ENCODE results near the gene PCGF3. TPM values are rescaled to one million over a fixed set of nuclear protein-coding genes. Genes with fewer than 3 reads are reported as not detected.

Gene PCGF3
- total and polyA plus RNA-seq, 2 donors from 2014 or later: 21.7 to 59.6 TPM

GRCh38 chr4:687971-688853, 17.4 kb upstream of the PCGF3 start:
- H3K27ac ChIP-seq (ENCODE audit: low read depth in 2 of 2, low read length in 2 of 2): peak overlapping the region in 1 of 2 donors; percentile 53
- peak overlapping the region in 1 of 3 donors; percentile 51 for H3K4me3 ChIP-seq (ENCODE audit: low read length in 3 of 3)
- no peak for TF ChIP-seq CTCF (IDR thresholded peaks at IDR 0.05; ENCODE audit: borderline replicate concordance, extremely low read depth, insufficient read depth)
- DNase-seq (peak in 2 of 5 donors; percentile 66 to 85), FAIRE-seq (no peak)
- H3K4me1 ChIP-seq (ENCODE audit: control insufficient read depth in 2 of 3, insufficient read depth in 2 of 3, low read depth in 1 of 3, low read length in 3 of 3): peaks cover 0 to 29% (median 4%) of the 10 kb centered on the region in 3 donors
- no peaks in the 10 kb centered on the region for H3K27me3 ChIP-seq (ENCODE audit: control insufficient read depth, insufficient read depth, low read length)
- H3K36me3 ChIP-seq (ENCODE audit: control insufficient read depth in 2 of 3, insufficient read depth in 3 of 3, low read length in 3 of 3): no peaks in the 10 kb centered on the region
- peak overlapping the region in 2 of 3 donors; percentile 32 to 61 for H3K9ac ChIP-seq (ENCODE audit: low read length in 3 of 3)
- H3K9me3 ChIP-seq (ENCODE audit: control insufficient read depth in 2 of 3, insufficient read depth in 1 of 3, low read length in 3 of 3): no peaks in the 10 kb centered on the region
- intact Hi-C loops (cut with DNase I): no loop called here

GRCh38 chr4:688854-689681, 16.6 kb upstream of the PCGF3 start, which contains the start of gene SLC49A3:
Gene SLC49A3, minus strand, starts transcription at chr4:689151. Its CDS starts 24 bp downstream, at chr4:689127.
- peak within 1 kb of the TSS in 2 of 3 donors; percentile 37 to 61 for H3K9ac ChIP-seq (ENCODE audit: low read length in 3 of 3)
- DNase-seq (peak in 3 of 5 donors; percentile 45 to 82 (median 62)), FAIRE-seq (no peak)
- H3K9me3 ChIP-seq (ENCODE audit: control insufficient read depth in 2 of 3, insufficient read depth in 1 of 3, low read length in 3 of 3): no peaks in the 10 kb centered on the region
- intact Hi-C loops (cut with DNase I): no loop called here
- H3K27me3 ChIP-seq (ENCODE audit: control insufficient read depth, insufficient read depth, low read length): no peaks in the 10 kb centered on the region
- peaks cover 0 to 29% (median 4%) of the 10 kb centered on the region in 3 donors for H3K4me1 ChIP-seq (ENCODE audit: control insufficient read depth in 2 of 3, insufficient read depth in 2 of 3, low read depth in 1 of 3, low read length in 3 of 3)
- H3K27ac ChIP-seq (ENCODE audit: low read depth in 2 of 2, low read length in 2 of 2): peak within 1 kb of the TSS; percentile 32 to 61
- H3K36me3 ChIP-seq (ENCODE audit: control insufficient read depth in 2 of 3, insufficient read depth in 3 of 3, low read length in 3 of 3): no peaks in the 10 kb centered on the region
- TF ChIP-seq CTCF (IDR thresholded peaks at IDR 0.05; ENCODE audit: borderline replicate concordance, extremely low read depth, insufficient read depth): no peak
- peak within 1 kb of the TSS in 2 of 3 donors; percentile 9 to 51 for H3K4me3 ChIP-seq (ENCODE audit: low read length in 3 of 3)

DNA sequence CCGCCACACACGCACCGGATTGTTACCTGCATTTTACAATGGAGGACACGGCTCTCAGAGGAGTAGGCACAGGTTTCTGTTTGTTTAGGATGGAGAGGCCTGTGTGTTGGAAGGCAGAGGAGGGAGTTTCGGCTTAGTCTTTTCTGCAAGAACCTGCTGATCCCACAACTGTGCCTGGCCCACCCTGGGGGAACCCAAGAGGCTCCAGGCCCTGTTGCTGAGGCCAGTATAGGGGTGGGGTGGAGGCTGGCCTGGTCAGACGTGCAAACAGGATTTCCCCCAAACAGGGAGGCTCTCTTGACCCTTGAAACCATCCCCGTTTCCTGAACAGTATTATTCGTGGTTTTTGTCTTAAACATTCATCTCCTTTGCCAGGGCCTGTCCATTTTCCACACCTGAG, 15.9 kb upstream of the PCGF3 start:
- Histone ChIP-seq H3K27ac (ENCODE audit: low read depth in 2 of 2, low read length in 2 of 2) (no peak overlapping the region), H3K27me3 (ENCODE audit: control insufficient read depth, insufficient read depth, low read length) (no peaks in the 10 kb centered on the region), H3K9me3 (ENCODE audit: control insufficient read depth in 2 of 3, insufficient read depth in 1 of 3, low read length in 3 of 3) (no peaks in the 10 kb centered on the region), H3K36me3 (ENCODE audit: control insufficient read depth in 2 of 3, insufficient read depth in 3 of 3, low read length in 3 of 3) (no peaks in the 10 kb centered on the region), H3K4me3 (ENCODE audit: low read length in 3 of 3) (peak overlapping the region in 1 of 3 donors; percentile 51), H3K9ac (ENCODE audit: low read length in 3 of 3) (peak overlapping the region in 1 of 3 donors; percentile 37), H3K4me1 (ENCODE audit: control insufficient read depth in 2 of 3, insufficient read depth in 2 of 3, low read depth in 1 of 3, low read length in 3 of 3) (peaks cover 0 to 29% (median 4%) of the 10 kb centered on the region in 3 donors)
- DNase-seq: peak in 1 of 5 donors; percentile 63
- FAIRE-seq: no peak
- no peak for TF ChIP-seq CTCF (IDR thresholded peaks at IDR 0.05; ENCODE audit: borderline replicate concordance, extremely low read depth, insufficient read depth)
- intact Hi-C loops (cut with DNase I): no loop called here

Measured in kidney (tissue), 14 donors.